Inflammatory macrophage (primary cell): ENCODE measurements around the gene ABCA2.

ENCODE experiments used
- DNase-seq, 2 donors: peaks; one replicate each; pipeline ENCODE4 v3.0.0-alpha.2; 2020 to 2022

ABCA2 gene

DNA sequence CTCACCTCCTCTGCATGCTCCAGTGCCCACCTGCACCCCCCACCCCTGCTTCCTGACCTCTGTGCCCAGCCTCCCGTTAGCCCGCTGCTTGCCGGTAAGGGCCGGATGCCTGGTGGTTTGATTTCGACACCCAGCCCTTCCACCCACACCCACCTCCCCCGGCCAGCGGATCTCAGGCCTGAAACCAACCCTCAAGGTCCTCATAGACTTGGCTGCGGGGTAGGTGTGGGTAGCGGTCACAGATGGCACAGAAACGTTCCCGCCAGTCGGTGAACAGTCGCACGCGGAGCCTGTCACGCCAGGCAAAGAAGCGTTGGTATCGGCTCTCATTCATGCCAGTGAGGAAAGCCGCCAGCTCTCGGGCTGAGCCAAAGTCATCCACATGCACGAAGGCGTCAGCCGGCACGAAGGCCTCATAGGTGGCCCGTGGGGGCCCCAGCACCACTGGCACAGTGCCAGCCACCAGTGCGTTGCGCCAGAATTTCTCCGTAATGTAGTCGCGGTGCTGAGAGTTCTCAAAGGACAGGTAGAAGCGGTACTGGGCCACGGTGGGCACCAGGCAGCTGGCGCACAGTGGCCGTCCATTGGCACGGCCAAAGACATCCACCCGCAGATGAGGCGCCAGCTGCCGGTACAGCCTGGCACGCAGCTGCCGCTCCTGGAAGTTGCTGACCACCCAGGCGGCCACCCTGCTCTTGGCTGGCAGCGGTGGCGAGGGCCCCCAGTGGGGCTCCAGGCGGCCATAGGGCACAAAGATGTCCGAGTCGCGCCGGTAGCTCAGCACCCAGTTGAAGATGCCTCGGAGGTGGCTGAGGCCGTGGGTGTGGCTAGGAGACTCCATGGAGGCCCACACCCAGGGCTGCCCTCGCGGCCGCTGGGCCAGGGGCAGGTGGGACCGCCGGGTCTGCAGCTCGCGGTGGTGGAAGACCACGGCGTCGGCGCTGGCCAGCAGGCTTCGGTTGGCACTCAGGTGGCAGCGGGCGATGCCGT lies 2.8 kb upstream of the ABCA2 start:
- peak; percentile 60 to 76 for DNase-seq

DNA sequence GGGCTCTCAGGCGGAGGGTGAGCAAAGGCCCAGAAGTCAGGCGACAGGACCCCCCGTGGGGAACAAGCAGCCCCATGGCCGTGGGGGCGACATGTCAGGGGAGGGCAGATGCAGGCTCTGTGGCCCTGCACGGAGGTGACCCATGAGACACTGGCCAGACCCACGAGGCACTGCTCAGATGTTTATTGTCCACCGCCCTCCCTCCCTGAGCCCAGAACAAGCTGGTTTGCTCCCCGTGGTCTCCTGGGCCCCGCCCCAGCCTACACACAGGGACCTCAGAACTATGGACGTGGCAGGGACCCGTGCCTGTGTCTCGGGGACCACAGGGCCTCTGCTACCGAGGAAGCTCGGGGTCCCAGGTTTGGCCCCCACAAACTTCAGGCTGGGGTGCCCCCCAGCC lies 2.0 kb upstream of the ABCA2 start:
- DNase-seq: peak in 1 of 2 donors; percentile 34

DNA sequence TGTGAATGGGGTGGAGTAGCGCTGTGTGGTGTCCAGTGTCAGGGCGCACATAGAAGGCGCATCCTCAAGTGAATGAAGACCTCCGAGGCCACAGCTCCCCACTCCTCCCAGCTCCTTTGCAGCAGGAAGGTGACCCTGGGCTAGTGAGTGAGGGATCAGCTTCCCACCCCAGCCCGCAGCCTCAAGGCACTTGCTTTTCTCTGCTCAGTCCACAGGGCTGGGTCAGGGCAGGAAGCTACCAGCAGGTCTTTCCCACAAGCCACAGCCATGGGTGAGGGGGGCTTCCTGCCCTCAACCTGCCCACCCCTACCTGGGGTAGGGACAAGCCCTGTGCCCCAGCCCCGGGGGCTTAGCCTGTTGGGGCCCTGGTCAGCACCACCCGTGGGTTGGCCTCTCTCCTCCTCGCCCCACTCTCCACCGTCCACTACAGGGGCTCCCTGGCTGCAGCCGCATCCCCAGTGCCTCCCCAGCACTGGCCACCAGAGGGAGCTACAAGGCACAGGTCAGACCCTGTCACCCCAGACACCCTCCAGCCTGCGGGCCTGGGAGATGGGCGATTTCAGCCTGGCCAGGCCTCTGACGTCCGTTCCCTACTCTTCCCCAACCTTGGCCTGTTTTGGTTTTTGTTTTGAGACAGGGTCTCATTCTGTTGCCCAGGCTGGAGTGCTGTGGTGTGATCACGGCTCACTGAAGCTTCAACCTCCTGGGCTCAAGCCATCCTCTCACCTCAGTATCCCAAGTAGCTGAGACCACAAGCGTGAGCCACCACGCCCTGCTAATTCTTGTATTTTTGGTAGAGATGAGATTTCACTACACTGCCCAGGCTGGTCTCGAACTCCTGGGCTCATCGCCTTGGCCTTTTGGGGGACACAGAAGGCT lies 1.3 kb upstream of the ABCA2 start:
- peak; percentile 77 to 80 for DNase-seq

DNA sequence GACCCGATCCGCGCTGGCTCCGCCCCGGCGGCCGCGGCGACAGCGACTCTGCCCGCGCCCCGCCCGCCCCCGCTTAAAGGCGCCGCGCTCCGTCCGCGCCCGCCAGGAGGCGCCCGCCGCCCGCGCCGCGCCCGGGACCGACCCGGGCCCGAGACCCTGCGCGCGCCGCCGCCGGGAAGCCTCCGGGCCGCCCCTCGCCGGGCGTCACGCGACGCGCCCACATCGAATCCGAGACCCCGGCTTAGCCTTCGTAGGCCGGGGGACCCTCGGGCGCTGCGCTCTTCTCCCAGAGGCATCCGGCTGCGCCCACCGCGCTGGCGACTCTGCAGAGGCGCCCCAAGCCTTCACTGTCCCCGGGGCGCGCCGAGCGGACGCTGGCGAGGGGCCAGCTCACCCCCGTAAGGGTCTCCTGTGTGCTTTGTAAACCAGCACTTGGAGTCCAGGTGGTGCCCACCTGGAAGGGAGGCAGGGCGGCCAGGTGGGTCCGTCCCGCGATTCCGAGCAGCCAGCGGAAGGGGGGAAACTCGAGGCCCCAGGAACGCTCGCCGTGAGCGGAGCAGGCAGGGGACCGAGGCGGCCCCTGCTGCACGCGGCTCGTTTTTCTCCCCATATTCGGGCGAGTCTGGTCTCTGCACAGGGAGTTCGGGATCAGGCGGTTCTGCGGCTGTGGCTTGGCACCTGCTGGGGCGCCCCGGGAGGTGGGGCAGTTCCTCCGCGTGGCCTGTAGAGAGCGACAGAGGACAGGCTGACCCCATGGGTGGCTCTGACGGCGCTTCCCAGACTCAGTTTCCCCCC lies 423 bp upstream of the ABCA2 start:
- peak; percentile 41 to 78 for DNase-seq

DNA sequence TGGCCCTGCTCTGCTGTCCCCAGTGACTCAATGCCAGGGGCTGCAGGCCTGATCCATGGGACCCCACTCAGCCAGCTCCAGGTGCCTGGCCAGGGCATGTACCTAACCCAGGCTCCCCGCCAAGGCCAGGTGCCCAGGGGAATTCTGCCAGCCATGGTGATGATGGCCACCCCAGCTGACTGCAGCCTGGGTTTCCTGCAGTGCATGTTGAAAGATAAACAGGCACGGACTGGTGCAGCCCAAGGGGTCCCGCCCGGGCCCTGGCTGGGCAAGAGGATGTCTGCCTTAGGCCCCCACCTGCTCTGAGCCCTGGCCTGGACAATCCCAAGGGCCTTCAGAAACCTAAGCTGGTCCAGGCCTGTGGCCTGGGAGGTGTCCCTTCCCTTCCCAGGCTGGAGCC lies 1.2 kb downstream of the ABCA2 start:
- DNase-seq: no peak

DNA sequence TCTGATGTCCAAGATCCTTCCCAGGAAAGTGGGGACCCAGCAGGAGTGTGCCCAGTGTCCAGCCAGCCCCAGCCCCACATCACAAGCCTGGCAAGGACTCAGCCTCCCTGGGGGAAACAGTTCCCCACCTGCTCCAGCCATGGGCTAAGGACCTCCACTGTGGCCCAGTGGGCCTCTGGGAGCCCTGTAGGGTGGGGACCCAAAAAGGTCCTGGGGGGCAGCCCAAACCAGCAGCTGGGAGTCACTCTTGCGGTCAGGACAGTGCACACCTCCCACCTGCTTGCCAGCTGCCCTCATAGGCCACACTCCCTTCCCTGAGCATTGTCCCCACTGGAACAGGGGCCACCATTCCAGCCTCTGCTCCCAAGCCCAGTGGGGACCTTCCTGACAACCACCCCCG lies 1.7 kb downstream of the ABCA2 start:
- DNase-seq: no peak

DNA sequence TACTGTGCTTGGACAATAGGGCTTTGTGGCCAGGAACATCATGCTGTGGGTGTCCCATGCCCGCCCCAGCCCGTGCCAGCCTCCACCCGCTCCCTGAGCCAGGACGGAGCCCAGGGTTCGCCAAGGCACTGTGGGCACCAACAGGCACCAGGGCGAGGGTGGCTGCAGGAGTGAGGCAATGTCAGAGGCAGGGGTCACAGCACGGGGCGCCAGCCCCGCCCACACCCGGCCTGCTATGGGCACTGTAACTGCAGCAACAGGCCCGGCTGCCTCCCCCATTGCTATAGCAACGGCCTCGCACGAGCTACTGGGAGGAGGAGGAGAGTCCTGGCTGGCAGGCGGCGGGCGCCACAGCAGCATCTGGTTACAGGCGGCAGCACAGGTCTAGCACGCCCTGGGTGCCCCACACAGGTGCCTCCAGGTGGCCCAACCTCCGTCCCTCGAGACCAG lies 2.5 kb downstream of the ABCA2 start:
- DNase-seq: no peak

DNA sequence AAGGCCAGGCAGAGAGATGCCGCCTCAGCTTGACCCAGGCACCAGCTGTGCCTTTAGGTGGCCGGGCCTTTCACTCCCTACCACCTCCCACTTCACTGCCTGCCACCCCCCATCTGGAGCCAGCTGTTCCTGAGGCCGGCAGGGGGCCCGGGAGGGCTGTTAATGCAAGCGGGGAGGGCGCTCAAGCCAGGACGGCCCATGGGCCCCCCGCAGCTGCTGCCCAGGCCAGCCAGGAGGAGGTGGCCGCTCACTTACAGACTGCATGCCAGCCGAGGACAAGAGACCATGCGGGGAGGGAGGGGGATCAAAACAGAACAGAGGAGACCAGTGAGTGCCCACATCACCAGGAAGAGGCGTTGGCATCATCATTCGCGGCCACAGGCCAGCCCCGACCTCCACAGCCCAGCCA lies 4.5 kb downstream of the ABCA2 start:
- DNase-seq: no peak

DNA sequence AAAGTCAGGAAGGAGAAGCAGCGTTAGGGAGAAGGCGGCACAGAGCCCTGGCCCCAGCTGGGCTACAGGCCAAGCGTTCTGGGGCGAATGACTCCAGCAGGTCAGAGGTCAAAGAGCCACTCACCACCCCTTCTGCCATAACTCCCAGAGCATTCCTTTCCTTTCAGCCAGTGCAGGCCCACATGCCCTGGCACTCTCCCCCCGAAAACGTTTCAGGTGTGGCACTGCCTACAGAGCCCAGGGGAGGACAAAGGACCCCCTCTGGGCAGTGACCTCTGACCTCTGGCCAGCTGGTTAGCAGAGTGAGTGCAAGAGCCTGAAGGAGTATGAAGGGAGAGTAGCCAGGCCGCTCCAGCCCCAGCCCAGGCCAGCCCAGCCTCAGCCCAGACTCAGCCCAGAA lies 4.9 kb downstream of the ABCA2 start:
- no peak for DNase-seq

DNA sequence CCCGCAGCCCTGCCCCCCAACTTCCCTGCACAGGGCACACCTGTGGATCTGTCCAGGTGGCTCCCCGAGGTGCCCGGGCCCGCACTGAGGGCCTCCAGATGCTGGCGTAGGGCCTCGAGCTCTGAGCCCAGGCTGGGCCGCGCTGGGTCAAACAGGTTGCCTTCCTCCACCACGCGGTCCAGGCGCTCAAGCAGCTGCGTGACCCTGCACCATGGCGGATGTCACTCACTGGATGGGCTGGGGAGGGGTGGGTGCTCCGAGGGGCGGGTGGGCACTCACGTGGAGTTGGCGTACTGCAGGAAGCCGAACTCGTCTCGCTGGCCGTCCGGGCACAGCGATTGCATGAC lies 5.4 kb downstream of the ABCA2 start:
- no peak for DNase-seq

DNA sequence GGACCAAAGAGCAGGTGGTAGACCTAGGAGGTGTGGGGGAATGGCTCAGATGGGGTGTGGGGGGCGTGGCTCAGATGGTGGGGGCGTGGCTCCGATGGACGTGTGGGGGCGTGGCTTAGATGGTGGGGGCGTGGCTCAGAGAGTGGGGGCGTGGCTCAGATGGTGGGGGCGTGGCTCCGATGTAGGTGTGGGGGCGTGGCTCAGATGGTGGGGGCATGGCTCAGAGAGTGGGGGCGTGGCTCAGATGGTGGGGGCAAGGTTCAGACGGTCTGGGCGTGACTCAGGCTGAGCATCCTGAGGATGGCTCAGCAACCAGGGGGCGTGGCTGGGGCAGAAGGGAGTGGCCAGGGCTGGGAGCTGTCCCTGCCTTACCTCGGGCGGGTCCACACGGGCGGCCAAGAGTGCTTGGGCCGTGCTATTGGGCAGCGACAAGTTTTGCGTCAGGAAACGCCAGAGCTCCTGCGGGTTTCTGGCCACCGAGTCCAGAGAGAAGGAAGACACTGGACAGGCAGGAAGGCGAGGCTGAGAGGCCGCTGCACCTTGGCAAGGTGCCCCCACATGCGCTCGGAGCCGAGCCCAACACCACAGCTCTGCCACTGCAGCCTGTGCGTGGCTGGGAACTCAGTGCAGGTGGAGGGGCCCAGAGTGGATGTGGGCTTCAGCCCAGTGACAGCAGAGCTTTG lies 5.9 kb downstream of the ABCA2 start:
- DNase-seq: peak; percentile 78 to 82

DNA sequence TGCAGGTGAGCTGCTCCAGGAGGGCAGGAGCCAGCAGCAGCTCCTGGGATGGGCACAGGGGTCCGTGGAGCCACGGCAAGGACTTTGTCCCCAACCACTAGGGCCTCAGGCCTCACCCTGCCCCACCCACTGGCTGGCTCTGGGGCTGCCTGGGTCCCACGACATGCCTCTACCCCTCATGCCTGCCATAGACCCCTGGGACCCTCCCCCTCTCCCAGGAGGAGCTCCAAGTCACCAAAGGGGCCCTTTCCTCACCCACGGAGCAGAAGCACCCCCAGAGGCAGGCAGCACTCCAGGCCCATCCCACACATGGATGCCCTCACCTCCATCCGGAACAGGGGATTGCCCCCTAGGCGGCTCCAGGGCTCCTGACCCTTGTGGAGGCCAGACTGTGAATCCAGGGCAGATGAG lies 6.5 kb downstream of the ABCA2 start:
- no peak for DNase-seq

DNA sequence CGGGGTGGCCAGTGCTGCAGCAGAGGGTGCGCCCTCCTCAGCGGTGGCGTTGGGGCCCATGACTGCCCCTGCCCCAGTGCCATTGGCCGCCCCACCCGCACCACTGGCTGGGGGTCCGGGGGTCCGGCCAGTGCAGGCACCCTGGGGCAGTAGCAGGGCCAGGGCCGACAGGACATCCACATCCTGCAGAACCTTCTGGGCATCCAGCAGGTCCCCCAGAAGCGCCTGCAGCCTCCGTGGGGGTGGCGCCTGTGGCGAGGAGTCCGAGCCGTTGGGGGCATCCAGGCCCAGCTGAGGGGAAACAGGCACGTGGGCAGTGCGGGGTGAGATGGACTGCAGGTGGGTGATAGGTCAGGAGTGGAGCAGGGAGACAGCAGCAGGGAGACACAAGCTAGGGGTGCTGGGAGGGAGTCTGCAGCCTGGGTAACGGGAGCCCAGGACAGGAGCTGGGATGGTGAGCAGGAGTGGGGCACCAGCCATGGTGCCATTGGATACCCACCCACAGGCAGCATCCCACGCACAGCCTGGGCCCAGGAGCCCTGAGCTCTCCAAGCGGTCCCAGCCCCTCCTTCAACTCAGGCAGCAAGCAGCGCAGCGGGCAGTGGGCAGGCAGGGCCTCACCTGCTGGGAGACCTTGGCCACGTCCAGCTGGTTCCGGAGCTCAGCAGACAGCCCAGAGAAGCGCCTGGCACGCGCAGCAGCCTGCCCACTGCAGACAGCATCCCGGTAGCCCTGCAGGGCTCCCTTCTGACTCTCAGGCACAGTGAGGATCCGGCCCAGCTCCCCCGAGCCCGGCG lies 7.1 kb downstream of the ABCA2 start:
- DNase-seq: no peak

DNA sequence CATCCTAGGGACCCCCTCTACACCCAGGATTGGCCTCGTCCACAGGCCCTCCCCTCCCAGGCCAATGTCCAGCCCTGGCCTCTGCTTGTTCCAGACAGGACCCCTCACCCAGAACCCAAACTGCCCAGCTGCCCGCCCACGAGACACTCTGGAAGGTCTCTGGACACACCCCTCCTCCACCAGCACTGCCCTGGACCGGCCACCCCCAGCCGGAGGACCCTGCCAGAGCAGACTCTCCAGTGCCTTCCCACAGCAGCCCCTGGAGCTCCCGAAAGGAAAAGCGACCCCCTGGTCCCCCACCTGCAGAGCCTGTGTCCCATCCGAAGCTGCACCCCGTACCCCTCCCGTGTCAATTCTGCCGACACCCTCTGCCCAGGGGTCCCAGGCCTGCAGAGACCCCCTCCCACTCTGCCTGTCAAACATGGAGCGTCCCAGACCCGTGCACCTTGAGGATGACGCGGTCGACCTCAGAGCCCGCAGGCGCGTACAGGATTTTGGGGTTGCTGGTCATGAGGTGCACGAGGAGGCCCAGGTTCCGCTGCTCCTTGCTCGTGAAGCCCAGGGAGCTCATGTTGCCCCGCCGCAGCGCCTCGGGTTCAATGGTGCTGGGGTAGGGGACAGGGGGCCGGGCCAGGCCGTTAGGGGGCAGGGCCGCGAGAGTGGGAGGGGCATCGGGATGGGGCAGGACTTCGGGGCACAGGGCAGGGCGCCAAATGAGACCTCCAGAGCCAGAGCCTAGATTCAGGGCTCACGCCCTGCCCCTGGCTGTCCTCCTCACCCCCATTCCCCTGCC lies 8.0 kb downstream of the ABCA2 start:
- DNase-seq: no peak

DNA sequence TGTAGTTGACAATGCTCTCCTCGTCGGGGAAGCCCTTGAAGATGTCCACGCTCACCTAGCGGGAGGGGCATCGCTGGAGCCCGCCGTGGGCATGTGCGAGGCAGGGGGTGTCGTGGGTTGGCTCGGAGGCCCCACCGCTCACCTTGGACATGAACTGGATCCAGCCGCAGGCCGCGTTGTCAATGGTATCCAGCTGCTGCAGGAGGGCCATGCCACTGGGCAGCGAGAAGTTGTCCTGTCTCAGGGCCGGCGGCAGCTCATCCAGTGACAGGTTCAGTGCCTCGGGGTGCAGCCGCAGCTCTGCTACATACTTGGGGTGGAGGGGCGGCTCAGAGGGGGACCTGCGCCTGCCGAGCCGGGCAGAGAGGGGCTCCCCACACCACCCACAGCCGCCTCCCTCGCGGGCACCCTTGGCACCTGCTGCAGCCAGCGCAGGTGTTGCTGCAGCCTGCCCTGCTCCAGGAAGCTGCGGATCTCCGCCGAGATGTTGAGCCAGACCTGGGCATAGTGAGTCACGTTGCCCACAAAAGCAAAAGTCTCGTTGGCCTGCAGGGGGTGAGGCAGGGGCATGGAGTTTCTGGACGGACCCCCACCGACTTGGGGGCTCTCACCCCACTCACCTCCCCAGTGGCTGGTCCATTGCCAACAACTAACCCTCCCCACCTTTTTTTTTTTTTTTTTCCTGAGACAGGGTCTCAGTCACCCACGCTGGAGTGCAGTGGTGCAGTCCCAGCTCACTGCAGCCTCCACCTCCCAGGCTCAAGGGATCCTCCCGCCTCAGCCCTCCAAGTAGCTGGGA lies 9.1 kb downstream of the ABCA2 start:
- DNase-seq: no peak

DNA sequence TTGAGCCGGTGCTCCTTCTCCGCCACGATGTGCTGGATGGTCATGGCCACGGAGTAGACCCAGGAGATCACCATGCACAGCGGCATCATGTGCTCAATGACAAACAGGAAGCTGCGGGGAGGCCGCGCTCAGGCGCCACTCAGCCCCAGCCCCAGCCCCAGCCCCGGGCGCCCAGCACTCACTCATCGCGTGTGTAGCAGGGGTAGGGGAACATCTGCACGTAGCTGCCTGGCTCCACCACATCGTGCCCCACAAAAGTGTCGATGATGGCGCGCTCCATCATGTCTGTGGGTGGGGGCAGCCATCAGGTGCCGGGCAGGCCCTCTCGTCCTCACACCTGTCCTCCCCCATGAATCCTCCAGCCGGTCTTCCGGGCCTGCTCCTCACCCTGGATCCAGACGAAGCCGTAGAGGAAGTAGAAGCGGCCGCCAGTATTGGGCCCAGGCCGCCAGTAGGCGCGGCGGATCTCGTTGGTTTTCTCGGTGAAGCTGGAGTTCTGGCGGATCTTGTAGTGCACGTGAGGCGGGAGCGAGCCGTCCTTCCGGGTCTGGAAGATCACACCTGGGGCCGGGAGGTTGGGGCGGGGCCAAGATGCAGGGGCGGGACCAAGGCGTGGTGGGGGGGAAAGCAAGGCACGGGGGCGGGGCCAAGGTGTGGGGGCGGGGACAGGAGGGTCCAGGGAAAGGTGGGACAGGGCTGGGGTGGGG lies 10.1 kb downstream of the ABCA2 start:
- no peak for DNase-seq

DNA sequence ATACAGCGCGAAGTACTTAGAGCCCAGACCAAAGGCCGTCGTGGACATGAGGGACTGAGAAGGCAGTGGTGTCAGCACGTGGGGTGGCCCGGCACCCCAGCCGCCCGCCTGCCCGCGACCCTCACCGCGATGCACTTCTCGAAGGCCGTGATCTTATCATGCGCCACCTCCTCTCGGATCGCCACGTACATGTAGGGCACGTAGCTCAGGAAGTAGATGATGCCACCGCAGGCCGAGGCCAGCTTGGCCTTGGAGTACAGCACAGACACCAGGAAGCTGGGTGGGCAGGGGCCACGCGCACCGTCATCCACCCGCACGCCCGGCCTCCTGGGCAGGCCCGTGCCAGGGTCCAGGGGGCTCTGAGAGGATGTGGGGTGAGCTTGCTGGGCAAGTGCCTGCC lies 11.0 kb downstream of the ABCA2 start:
- no peak for DNase-seq

DNA sequence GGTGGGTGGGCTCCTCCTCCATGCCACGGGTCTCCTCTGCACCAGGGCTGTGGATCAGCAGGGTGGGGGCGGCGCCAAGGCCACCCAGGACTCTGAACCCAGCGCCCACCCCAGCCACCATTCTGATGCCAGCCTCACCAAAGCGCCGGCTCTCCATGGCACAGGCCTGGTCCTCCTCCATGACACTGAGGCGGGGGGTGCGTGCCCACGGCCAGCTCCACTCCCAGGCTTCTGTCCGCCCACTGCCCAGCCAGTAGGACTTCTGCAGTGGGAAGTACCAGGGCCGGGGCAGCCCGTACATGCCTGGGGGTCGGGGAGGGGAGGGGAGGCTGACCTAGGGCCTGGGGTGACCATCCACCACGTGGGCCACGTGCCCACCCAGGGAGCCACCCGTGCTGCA lies 11.6 kb downstream of the ABCA2 start:
- no peak for DNase-seq

DNA sequence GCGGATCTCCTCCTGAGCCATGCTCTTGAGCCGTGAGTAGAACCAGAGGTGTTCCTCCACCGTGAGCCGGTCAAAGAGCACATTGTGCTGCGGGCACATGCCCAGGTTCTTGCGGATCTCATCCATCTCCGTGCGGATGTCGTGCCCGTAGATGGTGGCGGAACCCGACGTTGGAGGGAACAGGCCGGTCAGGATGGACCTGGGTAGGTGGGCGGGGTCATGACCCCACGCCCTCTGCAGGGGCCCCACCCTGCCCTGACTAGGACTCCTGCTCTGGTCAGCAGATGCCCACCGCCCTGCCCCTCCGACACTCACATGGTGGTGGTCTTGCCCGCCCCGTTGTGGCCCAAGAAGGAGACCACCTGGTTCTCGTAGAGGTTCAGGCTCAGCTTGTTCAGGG lies 12.1 kb downstream of the ABCA2 start:
- DNase-seq: no peak
